HCT116 (cell line): ENCODE measurements around the gene MTUS2. TPM values are rescaled to one million over a fixed set of nuclear protein-coding genes. Genes with fewer than 3 reads are reported as not detected.

Source experiments
- ATAC-seq: fragments of 200-7000 bp; cut with Tn5 transposase; 2 replicates; pipeline ENCODE4 v1.9.1; 2020; ENCODE audit warnings: mild to moderate bottlenecking, moderate library complexity
- BruUV-seq: library from RNA; stranded (reverse); fragments of 400-500 nt; replicated peaks from 2 replicates; lab custom pipeline; 2021; lab: Mats Ljungman, UMichigan
- CTCF ChIA-PET: fragments of 300-600 bp; sonication (Branson Sonifier 250); formaldehyde crosslinking; loops from one replicate; lab custom pipeline; 2021; ENCODE audit warnings: antibody characterized with exemption; lab: Charles Lee
- POLR2A ChIA-PET: fragments of 300-600, 350-600 bp; sonication (Branson Sonifier 250); formaldehyde crosslinking; loops from one replicate; lab custom pipeline; 2021; ENCODE audit warnings: antibody characterized with exemption; lab: Charles Lee
- RAD21 ChIA-PET, 2 experiments: fragments of 300-600 bp; sonication (Branson Sonifier 250); formaldehyde crosslinking; loops; one replicate each; lab custom pipeline; 2023; ENCODE audit warnings: low total read pairs in 2 of 2; ENCODE audit not compliant: uncharacterized antibody in 2 of 2, unreplicated experiment in 2 of 2, low non-redundant PET in 1 of 2; lab: Charles Lee
- DNase-seq: peaks from one replicate; pipeline ENCODE4 v3.0.0-alpha.2; 2010; ENCODE audit warnings: low read depth, low spot score
- H2AFZ ChIP-seq: fragments of 200-600 bp; shearing (Covaris generic), sonication (generic); 2 replicates; pipeline ENCODE4 v1.6.1; 2017; ENCODE audit warnings: low read depth, mixed run types, mixed read lengths, antibody characterized with exemption, low read length; ENCODE audit not compliant: poor library complexity, severe bottlenecking
- H3K27ac ChIP-seq: 2 replicates; pipeline ENCODE4 v1.5.1; 2012; ENCODE audit warnings: low read depth, low read length
- H3K27me3 ChIP-seq: fragments of 200-600 bp; sonication (generic); 2 replicates; pipeline ENCODE4 v1.6.1; 2016; ENCODE audit warnings: mixed run types, low read length, mixed read lengths; ENCODE audit not compliant: insufficient read depth
- H3K36me3 ChIP-seq, 2 experiments: fragments of 200-500 bp in 1 of 2; fragments of 200-600 bp in 1 of 2; sonication (Bioruptor generic) in 1 of 2; sonication (generic) in 1 of 2; 2 replicates each; pipeline versions ENCODE4 v1.5.1 to v1.6.1; 2014 to 2016; ENCODE audit warnings: low read length in 2 of 2, inconsistent platforms in 1 of 2, mixed read lengths in 1 of 2, mixed run types in 1 of 2; ENCODE audit not compliant: insufficient read depth in 2 of 2, control insufficient read depth in 1 of 2
- H3K4me1 ChIP-seq, 2 experiments: fragments of 200-600 bp in 1 of 2; sonication (generic) in 1 of 2; 2 replicates each; pipeline versions ENCODE4 v1.5.1 to v1.6.1; 2012 to 2017; ENCODE audit warnings: low read length in 2 of 2, inconsistent platforms in 1 of 2, mild to moderate bottlenecking in 1 of 2, mixed read lengths in 1 of 2, mixed run types in 1 of 2, moderate library complexity in 1 of 2; ENCODE audit not compliant: insufficient read depth in 2 of 2, control insufficient read depth in 1 of 2
- H3K4me2 ChIP-seq: fragments of 200-600 bp; sonication (generic); 2 replicates; pipeline ENCODE4 v1.6.1; 2017; ENCODE audit warnings: mixed run types, low read length, mixed read lengths
- H3K4me3 ChIP-seq, 2 experiments: fragments of 200-600 bp in 1 of 2; sonication (generic) in 1 of 2; replicated peaks in 1 of 2; 2 replicates each; pipeline ENCODE4 v1.5.1; 2011 to 2016; ENCODE audit warnings: low read length in 2 of 2, control low read depth in 1 of 2, low read depth in 1 of 2, mild to moderate bottlenecking in 1 of 2, mixed read lengths in 1 of 2, mixed run types in 1 of 2
- H3K79me2 ChIP-seq: fragments of 200-600 bp; sonication (generic); 2 replicates; pipeline ENCODE4 v1.6.1; 2017; ENCODE audit warnings: mild to moderate bottlenecking, mixed run types, low read length, moderate library complexity, mixed read lengths; ENCODE audit not compliant: insufficient read depth
- H3K9ac ChIP-seq: fragments of 200-600 bp; sonication (generic); 2 replicates; pipeline ENCODE4 v1.6.1; 2016; ENCODE audit warnings: low read length, mixed read lengths
- H3K9me2 ChIP-seq: fragments of 200-600 bp; sonication (generic), shearing (Covaris generic); 2 replicates; pipeline ENCODE4 v1.6.1; 2017; ENCODE audit warnings: mixed run types, mild to moderate bottlenecking, moderate library complexity; ENCODE audit not compliant: insufficient read depth
- H3K9me3 ChIP-seq, 2 experiments: fragments of 200-500 bp in 1 of 2; fragments of 200-600 bp in 1 of 2; sonication (Bioruptor generic) in 1 of 2; sonication (generic) in 1 of 2; 2 replicates each; pipeline ENCODE4 v1.6.1; 2014 to 2017; ENCODE audit warnings: low read length in 2 of 2, mixed read lengths in 2 of 2, inconsistent platforms in 1 of 2, low read depth in 1 of 2, mild to moderate bottlenecking in 1 of 2, mixed run types in 1 of 2, moderate library complexity in 1 of 2; ENCODE audit not compliant: control insufficient read depth in 1 of 2, insufficient read depth in 1 of 2
- H4K20me1 ChIP-seq: fragments of 200-600 bp; sonication (generic), shearing (Covaris generic); 2 replicates; pipeline ENCODE4 v1.6.1; 2017; ENCODE audit warnings: mixed run types, mild to moderate bottlenecking, moderate library complexity; ENCODE audit not compliant: insufficient read depth
- CBX3 ChIP-seq: IDR thresholded peaks from 2 replicates; pipeline ENCODE4 v1.6.1; 2012; ENCODE audit warnings: low read depth
- EZH2phosphoT487 ChIP-seq: fragments of 200-600 bp; IDR thresholded peaks from 2 replicates; pipeline ENCODE4 v1.6.1; 2018; ENCODE audit warnings: antibody characterized with exemption, borderline replicate concordance
- FOSL1 ChIP-seq: IDR thresholded peaks from 2 replicates; pipeline ENCODE4 v1.6.1; 2012; ENCODE audit warnings: low read depth
- JUND ChIP-seq: IDR thresholded peaks from 2 replicates; pipeline ENCODE4 v1.6.1; 2012
- POLR2A ChIP-seq: IDR thresholded peaks from 2 replicates; pipeline ENCODE4 v1.7.0; 2011; ENCODE audit warnings: borderline replicate concordance; ENCODE audit not compliant: insufficient read depth, insufficient read length; ENCODE audit errors: extremely low read depth
- POLR2AphosphoS5 ChIP-seq: IDR thresholded peaks from 2 replicates; pipeline ENCODE4 v1.6.1; 2011; ENCODE audit warnings: mild to moderate bottlenecking, low read depth, low read length, moderate library complexity
- SIN3A ChIP-seq: IDR thresholded peaks from 2 replicates; pipeline ENCODE4 v1.6.1; 2012; ENCODE audit warnings: low read depth
- TCF7L2 ChIP-seq: IDR thresholded peaks from 2 replicates; pipeline ENCODE4 v1.7.0; 2011; ENCODE audit warnings: borderline replicate concordance, inconsistent platforms; ENCODE audit not compliant: insufficient read depth, insufficient read length; ENCODE audit errors: extremely low read depth
- YY1 ChIP-seq: IDR thresholded peaks from 2 replicates; pipeline ENCODE4 v1.6.1; 2011; ENCODE audit warnings: low read length, low read depth, moderate library complexity, mild to moderate bottlenecking; ENCODE audit not compliant: insufficient replicate concordance; ENCODE audit errors: extremely low read depth
- ZFX ChIP-seq: fragments of 450-650 bp; IDR thresholded peaks from 2 replicates; pipeline ENCODE4 v1.6.1; 2017
- ZNF274 ChIP-seq: fragments of 200-500 bp; sonication (Bioruptor generic); IDR thresholded peaks from 2 replicates; pipeline ENCODE4 v1.6.1; 2014; ENCODE audit warnings: mild to moderate bottlenecking, low read depth, low read length, inconsistent platforms
- intact Hi-C: fragments of 100-400 bp; cut with micrococcal nuclease; formaldehyde crosslinking; loops from 2 replicates; pipeline ENCODE4 v1.10.0; 2022
- total RNA-seq: library from RNA; stranded (reverse); gene quantifications from one replicate; pipeline ENCODE4 v1.2.1, GENCODE V29; 2021; ENCODE audit not compliant: unreplicated experiment
- TF ChIP-seq, protein P1 (sequence below), 3 experiments: fragments of 200-600 bp in 1 of 3; sonication (generic) in 1 of 3; IDR thresholded peaks in 2 of 3; conservative IDR thresholded peaks in 1 of 3; 2 replicates each; pipeline ENCODE4 v1.5.1; 2012 to 2017; ENCODE audit warnings: low read depth in 2 of 3, low read length in 2 of 3, antibody characterized with exemption in 1 of 3, borderline replicate concordance in 1 of 3, control low read depth in 1 of 3, mild to moderate bottlenecking in 1 of 3, mixed read lengths in 1 of 3, mixed run types in 1 of 3, moderate library complexity in 1 of 3; ENCODE audit not compliant: insufficient read depth in 1 of 3
- TF ChIP-seq, protein P2 (sequence below): IDR thresholded peaks from 2 replicates; pipeline ENCODE4 v1.6.1; 2011; ENCODE audit warnings: mild to moderate bottlenecking, low read length, moderate library complexity; ENCODE audit not compliant: insufficient replicate concordance; ENCODE audit errors: extremely low read depth

MTUS2 gene
- total RNA-seq, 1 experiment from 2014 or later = 0.02 TPM

- Histone ChIP-seq H3K79me2 (no peaks in the 10 kb centered on the region), H3K9me2 (no peaks in the 10 kb centered on the region), H3K27ac (no peak overlapping the region), H3K27me3 (0 out of 2 replicates have a peak, but pooled peaks cover 7% of the 10 kb centered on the region), H3K9me3 (0 out of 4 replicates have a peak, but pooled peaks cover 0 to 3% of the 10 kb centered on the region in 2 experiments), H2AFZ (no peak overlapping the region), H3K36me3 (no peaks in the 10 kb centered on the region), H3K4me3 (no peak overlapping the region), H3K4me1 (no peaks in the 10 kb centered on the region), H4K20me1 (no peaks in the 10 kb centered on the region), H3K4me2 (no peak overlapping the region), H3K9ac (no peak overlapping the region)
- intact Hi-C loops = no loop called here
- ChIA-PET RAD21 (no interaction called here), CTCF (no interaction called here), POLR2A (no interaction called here)
- BruUV-seq = no TSS peak
- DNase-seq = no peak
- no peak for TF ChIP-seq FOSL1
- no peak for TF ChIP-seq POLR2AphosphoS5
- no peak for TF ChIP-seq TCF7L2
- TF ChIP-seq POLR2A = no peak
- TF ChIP-seq, protein P1, sequence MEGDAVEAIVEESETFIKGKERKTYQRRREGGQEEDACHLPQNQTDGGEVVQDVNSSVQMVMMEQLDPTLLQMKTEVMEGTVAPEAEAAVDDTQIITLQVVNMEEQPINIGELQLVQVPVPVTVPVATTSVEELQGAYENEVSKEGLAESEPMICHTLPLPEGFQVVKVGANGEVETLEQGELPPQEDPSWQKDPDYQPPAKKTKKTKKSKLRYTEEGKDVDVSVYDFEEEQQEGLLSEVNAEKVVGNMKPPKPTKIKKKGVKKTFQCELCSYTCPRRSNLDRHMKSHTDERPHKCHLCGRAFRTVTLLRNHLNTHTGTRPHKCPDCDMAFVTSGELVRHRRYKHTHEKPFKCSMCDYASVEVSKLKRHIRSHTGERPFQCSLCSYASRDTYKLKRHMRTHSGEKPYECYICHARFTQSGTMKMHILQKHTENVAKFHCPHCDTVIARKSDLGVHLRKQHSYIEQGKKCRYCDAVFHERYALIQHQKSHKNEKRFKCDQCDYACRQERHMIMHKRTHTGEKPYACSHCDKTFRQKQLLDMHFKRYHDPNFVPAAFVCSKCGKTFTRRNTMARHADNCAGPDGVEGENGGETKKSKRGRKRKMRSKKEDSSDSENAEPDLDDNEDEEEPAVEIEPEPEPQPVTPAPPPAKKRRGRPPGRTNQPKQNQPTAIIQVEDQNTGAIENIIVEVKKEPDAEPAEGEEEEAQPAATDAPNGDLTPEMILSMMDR (IDR thresholded peaks at IDR 0.05 in 2 of 3, conservative IDR thresholded peaks at IDR 0.05 in 1 of 3; ENCODE audit: borderline replicate concordance in 1 of 3, insufficient read depth in 1 of 3, low read depth in 2 of 3, low read length in 2 of 3) = no peak
- TF ChIP-seq, protein P2, sequence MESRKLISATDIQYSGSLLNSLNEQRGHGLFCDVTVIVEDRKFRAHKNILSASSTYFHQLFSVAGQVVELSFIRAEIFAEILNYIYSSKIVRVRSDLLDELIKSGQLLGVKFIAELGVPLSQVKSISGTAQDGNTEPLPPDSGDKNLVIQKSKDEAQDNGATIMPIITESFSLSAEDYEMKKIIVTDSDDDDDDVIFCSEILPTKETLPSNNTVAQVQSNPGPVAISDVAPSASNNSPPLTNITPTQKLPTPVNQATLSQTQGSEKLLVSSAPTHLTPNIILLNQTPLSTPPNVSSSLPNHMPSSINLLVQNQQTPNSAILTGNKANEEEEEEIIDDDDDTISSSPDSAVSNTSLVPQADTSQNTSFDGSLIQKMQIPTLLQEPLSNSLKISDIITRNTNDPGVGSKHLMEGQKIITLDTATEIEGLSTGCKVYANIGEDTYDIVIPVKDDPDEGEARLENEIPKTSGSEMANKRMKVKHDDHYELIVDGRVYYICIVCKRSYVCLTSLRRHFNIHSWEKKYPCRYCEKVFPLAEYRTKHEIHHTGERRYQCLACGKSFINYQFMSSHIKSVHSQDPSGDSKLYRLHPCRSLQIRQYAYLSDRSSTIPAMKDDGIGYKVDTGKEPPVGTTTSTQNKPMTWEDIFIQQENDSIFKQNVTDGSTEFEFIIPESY = no peak
- no peak for TF ChIP-seq ZNF274
- TF ChIP-seq SIN3A = no peak
- no peak for TF ChIP-seq EZH2phosphoT487
- no peak for TF ChIP-seq ZFX
- no peak for TF ChIP-seq JUND
- TF ChIP-seq YY1 = no peak
- no peak for TF ChIP-seq CBX3
- no peak for ATAC-seq
Observed at GRCh38 chr13:29222458-29222857, 402.3 kb downstream of the MTUS2 start.
